ENCODE data around the gene SNRNP40.

GRCh38 chr1:31227891-31228568 lies 68.6 kb downstream of the SNRNP40 start:
- TF ChIP-seq CTCF (IDR thresholded peaks at IDR 0.05 in 4 of 5, conservative IDR thresholded peaks at IDR 0.05 in 1 of 5) (no peak), POLR2A (IDR thresholded peaks at IDR 0.05) (no peak)
